BJ (cell line): ENCODE measurements around the gene MUC5B. TPM values are rescaled to one million over a fixed set of nuclear protein-coding genes. Genes with fewer than 3 reads are reported as not detected.

Experiments
- CTCF ChIA-PET: fragments of 350-600 bp; formaldehyde crosslinking; extraction: SDS; loops from one replicate; lab custom pipeline; 2021; ENCODE audit warnings: antibody characterized with exemption, inconsistent platforms; lab: Yijun Ruan, JAX
- POLR2A ChIA-PET: fragments of 300-600 bp; sonication (Branson Sonifier 250); formaldehyde crosslinking; extraction: SDS; loops from one replicate; lab custom pipeline; 2021; ENCODE audit warnings: antibody characterized with exemption; lab: Charles Lee
- DNase-seq: peaks from one replicate; pipeline ENCODE4 v3.0.0-alpha.2; 2011; ENCODE audit warnings: low read depth
- H3K27me3 ChIP-seq: 2 replicates; pipeline ENCODE4 v1.6.0; 2011; ENCODE audit warnings: low read length; ENCODE audit not compliant: control insufficient read depth, insufficient read depth
- H3K36me3 ChIP-seq: 2 replicates; pipeline ENCODE4 v1.5.1; 2011; ENCODE audit warnings: low read length; ENCODE audit not compliant: control insufficient read depth, insufficient read depth
- H3K4me3 ChIP-seq: 2 replicates; pipeline ENCODE4 v1.5.1; 2011; ENCODE audit warnings: low read depth, mild to moderate bottlenecking, control low read depth, low read length
- polyA plus RNA-seq: library from polyadenylated mRNA; depleted of rRNA; stranded (reverse); fragments of >200 nt; gene quantifications from 2 replicates; pipeline ENCODE4 v1.2.3, GENCODE V29; 2011
- TF ChIP-seq, protein P1 (sequence below): IDR thresholded peaks from 2 replicates; pipeline ENCODE4 v1.5.1; 2011; ENCODE audit warnings: low read depth, mild to moderate bottlenecking, control low read depth, inconsistent platforms, low read length, moderate library complexity; ENCODE audit not compliant: insufficient read depth

MUC5B gene
- polyA plus RNA-seq, 1 experiment: not detected

DNA sequence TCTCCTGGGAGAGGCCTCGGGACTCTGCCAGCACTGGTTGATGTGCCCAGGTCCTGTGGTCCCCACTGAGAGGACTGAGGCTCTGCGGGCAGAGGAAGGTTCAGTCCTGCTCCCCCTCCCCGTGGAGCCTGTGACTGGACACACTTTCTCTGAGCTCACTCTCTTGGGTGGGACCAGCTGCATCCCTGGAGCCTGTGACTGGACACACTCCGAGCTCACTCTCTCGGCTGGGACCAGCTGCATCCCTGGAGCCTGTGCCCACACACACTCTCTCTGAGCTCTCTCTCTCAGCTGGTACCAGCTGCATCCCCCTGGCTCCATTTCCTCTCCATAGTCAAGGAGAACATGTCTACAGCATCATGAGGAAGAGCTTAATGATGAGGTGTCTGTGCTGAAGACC, 47.1 kb downstream of the MUC5B start:
- TF ChIP-seq, protein P1, sequence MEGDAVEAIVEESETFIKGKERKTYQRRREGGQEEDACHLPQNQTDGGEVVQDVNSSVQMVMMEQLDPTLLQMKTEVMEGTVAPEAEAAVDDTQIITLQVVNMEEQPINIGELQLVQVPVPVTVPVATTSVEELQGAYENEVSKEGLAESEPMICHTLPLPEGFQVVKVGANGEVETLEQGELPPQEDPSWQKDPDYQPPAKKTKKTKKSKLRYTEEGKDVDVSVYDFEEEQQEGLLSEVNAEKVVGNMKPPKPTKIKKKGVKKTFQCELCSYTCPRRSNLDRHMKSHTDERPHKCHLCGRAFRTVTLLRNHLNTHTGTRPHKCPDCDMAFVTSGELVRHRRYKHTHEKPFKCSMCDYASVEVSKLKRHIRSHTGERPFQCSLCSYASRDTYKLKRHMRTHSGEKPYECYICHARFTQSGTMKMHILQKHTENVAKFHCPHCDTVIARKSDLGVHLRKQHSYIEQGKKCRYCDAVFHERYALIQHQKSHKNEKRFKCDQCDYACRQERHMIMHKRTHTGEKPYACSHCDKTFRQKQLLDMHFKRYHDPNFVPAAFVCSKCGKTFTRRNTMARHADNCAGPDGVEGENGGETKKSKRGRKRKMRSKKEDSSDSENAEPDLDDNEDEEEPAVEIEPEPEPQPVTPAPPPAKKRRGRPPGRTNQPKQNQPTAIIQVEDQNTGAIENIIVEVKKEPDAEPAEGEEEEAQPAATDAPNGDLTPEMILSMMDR: no peak
- DNase-seq: no peak
- POLR2A ChIA-PET: no interaction called here

DNA sequence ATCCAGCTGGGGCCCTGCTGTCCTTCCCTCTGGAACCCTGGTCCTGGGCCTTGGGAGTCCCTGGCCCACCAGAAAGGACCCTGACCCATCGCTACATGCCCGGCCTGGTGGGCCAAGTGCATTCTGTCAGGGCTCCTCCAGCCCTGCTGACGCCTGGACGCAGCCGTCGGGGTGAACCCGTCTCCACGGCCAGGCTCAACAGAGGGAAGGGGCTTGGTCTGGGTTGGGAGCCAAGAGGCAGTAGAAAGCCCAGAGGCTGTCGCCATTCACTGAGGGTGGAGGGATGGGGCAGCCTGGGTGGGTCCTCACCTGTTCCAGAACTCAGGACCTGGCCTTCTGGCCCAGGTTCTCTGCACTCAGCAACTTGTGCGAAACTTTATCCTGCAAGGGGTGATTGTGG, 47.6 kb downstream of the MUC5B start:
- POLR2A ChIA-PET: interaction anchor here (0.6 kb wide), 1 partner anchor 8 kb away, joined by 7 read pairs; no protein-coding TSS in a partner anchor
- H3K36me3 ChIP-seq: peaks cover 2% of the 10 kb centered on the region; the same call in 1 of the 2 replicates
- TF ChIP-seq, protein P1: no peak
- DNase-seq: no peak
- CTCF ChIA-PET: interaction anchor here (2.0 kb wide), 1 partner anchor 246 kb away, joined by 5 read pairs; no protein-coding TSS in a partner anchor
- no peak overlapping the region for H3K4me3 ChIP-seq
- H3K27me3 ChIP-seq: no peaks in the 10 kb centered on the region

More for the DNA sequence above, 47.1 kb downstream of the MUC5B start:
- Histone ChIP-seq H3K27me3 (no peaks in the 10 kb centered on the region), H3K36me3 (peaks cover 2% of the 10 kb centered on the region; the same call in 1 of the 2 replicates), H3K4me3 (no peak overlapping the region)
- CTCF ChIA-PET: interaction anchor here (2.0 kb wide), 1 partner anchor 246 kb away, joined by 5 read pairs; no protein-coding TSS in a partner anchor

DNA sequence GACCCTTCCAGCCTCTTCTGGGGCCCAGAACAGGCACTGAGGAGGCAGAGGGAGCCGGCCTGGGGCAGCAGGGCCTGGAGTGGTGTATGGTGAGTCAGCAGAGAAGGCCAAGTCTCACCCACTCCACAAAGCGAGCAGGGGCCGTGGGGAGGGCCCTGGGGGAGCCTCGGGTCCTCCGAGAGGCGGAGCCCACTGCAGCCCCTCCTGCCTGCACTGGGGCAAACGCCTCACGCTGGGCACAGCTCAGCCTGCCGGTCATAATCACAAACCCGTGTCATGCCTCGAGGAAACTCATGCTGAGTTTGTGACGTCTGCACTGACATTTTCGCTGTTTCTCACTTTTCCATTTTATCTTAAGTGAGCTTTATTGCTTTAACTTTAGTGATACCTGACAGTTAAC, 48.1 kb downstream of the MUC5B start:
- Histone ChIP-seq H3K27me3 (no peaks in the 10 kb centered on the region), H3K4me3 (no peak overlapping the region), H3K36me3 (peaks cover 2% of the 10 kb centered on the region; the same call in 1 of the 2 replicates)
- TF ChIP-seq, protein P1: no peak
- POLR2A ChIA-PET: interaction anchor here (0.6 kb wide), 1 partner anchor 9 kb away, joined by 7 read pairs; no protein-coding TSS in a partner anchor
- CTCF ChIA-PET: interaction anchor here (2.0 kb wide), 1 partner anchor 245 kb away, joined by 5 read pairs; no protein-coding TSS in a partner anchor
- DNase-seq: no peak

GRCh38 chr11:1271406-1271805, 48.5 kb downstream of the MUC5B start:
- TF ChIP-seq, protein P1: no peak
- H3K27me3 ChIP-seq: no peaks in the 10 kb centered on the region
- no peak overlapping the region for H3K4me3 ChIP-seq
- H3K36me3 ChIP-seq: peaks cover 5% of the 10 kb centered on the region
- no peak for DNase-seq
- ChIA-PET POLR2A (no interaction called here), CTCF (interaction anchor here (2.0 kb wide), 1 partner anchor 245 kb away, joined by 5 read pairs; no protein-coding TSS in a partner anchor)

- Histone ChIP-seq H3K36me3 (peaks cover 5% of the 10 kb centered on the region), H3K27me3 (no peaks in the 10 kb centered on the region), H3K4me3 (no peak overlapping the region)
- ChIA-PET CTCF (no interaction called here), POLR2A (no interaction called here)
- DNase-seq: no peak
- TF ChIP-seq, protein P1: no peak
Measured at GRCh38 chr11:1271927-1272326, 49.1 kb downstream of the MUC5B start.
